Measurements from ENCODE around the gene ZNF343.

DNA sequence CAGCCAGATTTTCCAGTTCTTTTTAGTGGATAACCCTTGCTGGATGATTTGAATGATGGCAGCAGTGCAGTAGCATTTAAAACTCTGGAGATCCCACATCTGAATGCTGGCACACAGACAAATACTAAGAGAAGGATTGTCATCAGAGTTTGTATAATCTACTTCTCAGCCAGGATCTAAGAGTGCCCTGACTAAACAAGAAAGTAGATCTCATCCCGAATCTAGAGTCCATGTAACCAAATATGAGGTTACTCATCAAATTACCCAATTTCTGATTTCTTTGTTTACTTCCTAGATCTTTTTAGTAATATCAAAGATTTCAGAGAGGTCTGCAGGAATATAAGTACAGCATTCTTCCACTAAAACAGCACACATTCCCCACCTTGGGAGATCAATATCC, 35.5 kb upstream of the ZNF343 start:
- TF ChIP-seq CTCF (conservative IDR thresholded peaks at IDR 0.05; ENCODE audit: low read length) (no peak), EZH2phosphoT487 (IDR thresholded peaks at IDR 0.05; ENCODE audit: borderline replicate concordance) (no peak)
